GM18867 (cell line): ENCODE measurements around the gene CPA1.

Source experiments
- ATAC-seq: cut with Tn5 transposase; IDR thresholded peaks from one replicate; pipeline ENCODE4 v1.9.1; 2021; ENCODE audit warnings: mild to moderate bottlenecking, moderate library complexity; ENCODE audit not compliant: unreplicated experiment

CPA1 gene

DNA sequence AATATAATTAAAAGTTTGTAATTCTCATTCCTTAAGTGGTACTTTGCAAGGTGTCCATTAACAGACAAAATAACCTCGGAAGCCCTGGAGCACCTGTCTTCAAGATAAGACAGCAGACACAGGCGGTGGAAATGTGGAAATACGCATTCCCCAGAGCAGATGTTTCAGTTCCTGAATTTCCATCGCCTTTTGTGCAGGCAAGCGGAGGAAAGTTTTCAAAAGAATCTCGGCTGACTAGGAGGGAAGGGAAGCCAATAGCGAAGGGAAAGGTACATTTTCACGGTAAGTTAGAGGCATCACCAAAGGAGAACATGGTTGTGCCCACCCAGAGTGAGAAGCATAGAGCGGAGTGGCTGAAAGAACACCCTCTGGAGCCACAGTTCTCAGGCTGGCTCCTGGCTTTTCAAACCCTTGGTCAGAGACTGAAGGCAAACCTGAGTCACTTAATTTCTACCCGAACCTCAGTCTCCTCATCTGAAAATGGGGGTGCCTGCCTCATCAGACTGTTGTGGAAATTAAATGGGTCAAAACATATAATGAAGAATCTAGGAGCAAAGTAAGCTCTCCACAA is 13.6 kb downstream of the CPA1 start:
- no peak for ATAC-seq

DNA sequence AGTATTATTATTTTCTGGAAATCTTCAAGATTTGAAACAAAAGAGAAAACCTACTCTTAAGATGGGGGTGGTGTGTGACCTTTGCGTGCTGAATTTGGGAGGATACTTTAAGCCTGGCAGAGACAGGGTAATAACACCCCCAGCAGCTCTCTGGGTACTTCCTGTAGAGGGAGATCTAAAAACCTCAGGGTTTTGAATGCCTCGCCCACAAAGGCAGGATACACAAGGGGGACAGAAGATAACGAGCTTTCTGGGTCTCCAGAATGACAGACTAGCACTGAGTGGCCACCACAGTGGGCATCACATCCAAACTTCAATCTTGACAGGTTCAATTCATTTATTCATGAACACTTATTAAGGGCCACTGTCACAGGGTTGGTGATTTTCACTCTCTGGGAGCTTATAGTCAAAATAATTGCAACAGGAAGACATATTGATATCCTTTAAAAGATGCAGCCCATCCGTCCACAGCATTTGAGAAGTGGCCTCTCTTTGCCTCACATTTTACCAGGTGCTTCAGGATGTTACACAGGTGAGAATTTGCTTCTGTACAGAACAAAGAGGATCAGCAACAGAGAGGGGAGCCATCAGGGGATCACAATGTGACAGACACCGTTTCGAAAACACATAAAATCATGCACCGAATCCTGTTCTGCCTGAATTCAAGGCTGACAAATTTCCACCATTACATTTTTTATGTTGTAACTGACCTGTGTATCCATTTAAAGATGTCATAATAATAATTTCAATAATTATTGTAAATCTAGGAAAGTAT is 14.3 kb downstream of the CPA1 start:
- ATAC-seq, result no peak

DNA sequence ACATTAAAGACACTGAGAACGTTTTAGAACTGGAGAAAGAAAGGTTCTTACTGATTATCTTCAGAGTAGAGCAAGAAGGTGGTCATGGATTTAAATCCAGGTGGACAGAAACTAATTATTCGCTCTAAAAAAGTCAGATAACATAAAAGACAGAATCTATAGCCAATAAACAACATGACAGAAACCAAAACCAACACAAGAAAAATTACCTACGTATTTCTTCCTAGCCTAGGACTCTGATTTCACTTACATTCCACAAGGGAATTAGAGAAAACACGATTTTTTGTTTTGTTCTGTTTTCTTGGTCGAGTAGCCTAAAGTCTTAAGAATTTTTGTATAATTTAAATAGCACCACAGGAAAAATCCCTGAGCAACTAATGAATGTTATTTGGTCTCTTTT is 15.1 kb downstream of the CPA1 start:
- no peak for ATAC-seq

DNA sequence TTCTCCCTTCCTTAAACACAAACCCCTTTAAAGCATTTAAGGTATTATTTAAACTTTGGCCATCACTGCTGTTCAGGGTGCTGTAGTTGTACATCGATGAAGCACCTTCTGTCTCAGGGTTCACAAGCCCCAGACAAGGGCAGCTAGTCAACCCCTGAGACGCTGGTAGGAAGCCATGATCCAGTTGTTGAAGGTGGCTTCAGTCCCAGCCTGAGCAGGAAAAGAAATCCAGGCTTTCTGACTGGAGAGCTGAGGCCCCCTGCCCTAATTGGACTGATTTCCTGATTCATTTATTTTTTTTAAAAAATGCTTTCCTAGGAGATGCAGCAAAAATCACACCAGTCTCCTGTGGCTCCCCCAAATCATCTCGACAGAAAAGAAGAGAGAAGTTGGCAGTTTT is 15.8 kb downstream of the CPA1 start:
- ATAC-seq, result no peak

DNA sequence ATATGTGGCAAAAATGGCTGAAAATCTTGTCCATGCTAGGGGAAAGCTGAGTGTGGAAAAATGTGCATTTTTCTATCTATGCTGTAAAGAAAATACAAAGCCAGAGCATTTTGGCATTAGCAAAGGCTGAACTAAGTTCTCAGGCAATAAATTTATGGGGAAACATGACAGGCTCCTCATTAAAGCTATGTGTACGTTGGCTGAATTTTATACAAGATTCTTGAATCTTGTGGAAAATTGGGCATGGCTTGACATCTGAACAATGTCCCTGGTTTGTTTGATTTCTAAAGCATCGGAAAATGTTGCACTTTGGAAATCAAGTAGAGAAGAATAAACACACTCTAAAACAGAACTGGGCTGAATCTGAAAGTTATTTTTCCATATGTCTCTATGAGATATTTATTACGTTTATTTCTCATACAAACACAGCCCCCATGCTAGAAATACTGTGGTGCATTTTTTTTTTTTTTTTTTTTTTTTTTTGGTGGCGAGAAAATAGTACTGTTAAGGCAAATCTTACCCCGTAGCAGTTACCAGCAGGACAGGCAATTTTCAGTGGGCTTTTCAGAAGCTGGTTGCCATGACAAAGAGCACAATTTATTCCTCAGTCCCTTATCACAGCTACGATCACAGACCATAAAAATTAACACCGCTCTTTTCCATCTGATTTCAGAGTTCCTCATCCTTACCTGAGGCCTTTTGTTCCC is 16.9 kb downstream of the CPA1 start:
- no peak for ATAC-seq

DNA sequence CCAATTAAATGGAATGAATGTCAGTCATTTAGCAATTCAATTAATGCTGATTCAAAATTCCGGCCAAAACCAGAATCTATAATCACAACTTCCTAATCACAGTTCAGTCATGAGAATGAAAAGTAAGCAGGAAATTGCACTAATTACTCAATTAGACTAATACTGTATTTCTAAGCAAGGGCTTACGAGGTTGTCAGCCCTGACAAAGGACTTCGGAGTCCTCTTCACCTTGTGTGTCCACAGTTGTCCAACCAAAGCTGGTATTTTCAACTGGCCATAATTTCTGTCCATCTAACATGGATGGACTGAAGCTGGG is 17.4 kb downstream of the CPA1 start:
- ATAC-seq, result no peak

DNA sequence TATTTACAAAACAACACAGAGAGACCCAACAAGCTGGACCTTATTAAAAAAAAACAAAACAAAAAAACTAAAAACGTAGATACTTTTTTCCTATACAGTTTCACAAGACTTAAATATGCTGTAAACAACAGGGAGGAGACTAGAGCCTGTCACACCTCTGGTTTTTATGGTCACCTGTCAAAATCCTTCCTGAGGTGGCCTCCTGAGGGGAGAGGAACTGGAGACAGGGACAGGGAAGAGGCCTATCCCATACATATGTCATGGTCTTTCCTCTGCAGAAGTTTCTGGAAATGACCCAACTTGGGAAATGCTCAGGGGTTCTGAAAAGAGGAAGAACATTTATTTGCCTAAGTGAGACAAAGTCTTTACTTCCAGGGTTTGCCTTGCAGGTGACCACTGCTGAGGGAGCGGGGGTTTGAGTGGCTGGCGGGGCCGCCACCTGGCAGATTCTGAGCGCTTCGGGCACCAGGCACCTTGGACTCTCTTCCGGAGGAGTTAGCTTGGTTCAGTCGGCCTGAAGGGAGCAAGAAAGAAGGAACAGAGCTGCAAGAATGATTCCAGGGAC is 18.3 kb downstream of the CPA1 start:
- ATAC-seq, result no peak

DNA sequence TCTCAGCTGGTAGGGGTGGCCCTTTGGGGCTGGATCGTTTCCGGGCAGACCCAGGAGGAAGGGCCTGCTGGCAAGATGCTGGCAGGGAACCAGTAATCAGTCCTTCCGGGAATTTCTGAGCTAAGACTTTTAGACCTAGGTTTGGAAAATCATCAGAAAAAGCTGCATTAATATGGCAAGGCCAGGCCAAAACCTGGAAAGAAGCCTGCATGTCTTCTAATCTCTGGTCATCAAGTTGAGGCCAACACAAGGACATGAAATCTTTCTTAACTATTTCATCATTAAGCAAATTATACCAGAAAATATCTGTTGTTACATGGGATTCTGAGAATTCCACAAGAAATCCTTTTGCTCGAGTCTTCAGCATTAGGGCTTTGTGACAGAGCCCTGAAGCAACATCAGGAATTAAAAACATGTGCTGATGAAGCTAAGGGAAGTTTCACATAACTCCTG is 19.9 kb downstream of the CPA1 start:
- ATAC-seq, result no peak

DNA sequence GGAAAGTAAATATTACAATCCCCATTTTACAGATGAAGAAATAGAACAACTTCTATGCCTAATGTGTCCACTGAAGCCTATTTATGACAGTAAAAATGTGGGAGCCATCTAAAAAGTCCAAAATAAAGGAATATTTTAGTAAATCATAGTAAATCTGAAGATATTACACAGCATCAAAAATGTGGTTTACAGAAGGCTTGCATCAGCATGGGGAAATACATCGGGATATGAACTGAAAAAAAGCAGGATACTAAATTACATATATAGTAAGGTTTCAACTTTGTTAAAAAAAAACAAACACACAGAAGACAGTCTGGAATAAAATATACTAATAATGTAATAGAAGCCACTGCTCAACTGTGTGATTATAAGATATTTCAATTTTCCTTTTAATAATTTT is 20.8 kb downstream of the CPA1 start:
- ATAC-seq, result no peak

DNA sequence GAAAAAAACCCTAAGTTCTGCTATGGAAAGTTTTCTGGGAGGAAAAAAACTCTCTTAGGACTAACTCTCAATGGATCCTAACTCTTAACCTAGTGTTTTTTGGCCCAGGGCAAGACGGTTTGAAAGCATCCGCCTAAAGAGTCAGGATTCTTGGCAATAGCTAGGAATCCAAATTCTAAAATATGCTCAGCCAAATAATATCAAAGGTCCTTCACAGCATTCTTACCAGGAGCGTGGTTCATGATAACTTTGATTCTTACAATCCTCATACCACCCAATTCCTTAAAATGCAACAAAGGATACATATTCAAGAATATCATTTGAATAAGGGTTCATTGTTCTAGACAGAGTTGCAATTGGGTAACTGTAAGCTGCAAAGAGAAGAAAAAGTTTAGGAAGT is 21.3 kb downstream of the CPA1 start:
- ATAC-seq, result no peak

DNA sequence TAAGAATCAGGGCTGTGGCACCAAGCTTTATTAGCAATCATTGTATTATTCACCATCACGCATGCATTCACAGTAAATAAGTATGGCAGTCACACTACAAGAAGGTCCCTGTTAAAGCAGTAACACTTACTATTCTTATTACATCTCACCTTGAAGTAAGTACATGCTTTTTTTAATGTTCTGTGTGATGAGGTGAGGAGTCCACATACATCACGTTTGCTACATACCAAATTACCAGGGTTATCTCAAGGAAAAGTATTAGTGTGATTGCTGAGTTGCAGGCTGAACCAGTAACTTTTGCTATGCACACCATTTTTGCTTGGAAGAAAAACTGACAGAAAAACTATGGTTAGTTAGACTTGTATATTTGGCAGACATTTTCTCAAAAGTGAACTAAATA is 24.7 kb downstream of the CPA1 start:
- ATAC-seq, result no peak

DNA sequence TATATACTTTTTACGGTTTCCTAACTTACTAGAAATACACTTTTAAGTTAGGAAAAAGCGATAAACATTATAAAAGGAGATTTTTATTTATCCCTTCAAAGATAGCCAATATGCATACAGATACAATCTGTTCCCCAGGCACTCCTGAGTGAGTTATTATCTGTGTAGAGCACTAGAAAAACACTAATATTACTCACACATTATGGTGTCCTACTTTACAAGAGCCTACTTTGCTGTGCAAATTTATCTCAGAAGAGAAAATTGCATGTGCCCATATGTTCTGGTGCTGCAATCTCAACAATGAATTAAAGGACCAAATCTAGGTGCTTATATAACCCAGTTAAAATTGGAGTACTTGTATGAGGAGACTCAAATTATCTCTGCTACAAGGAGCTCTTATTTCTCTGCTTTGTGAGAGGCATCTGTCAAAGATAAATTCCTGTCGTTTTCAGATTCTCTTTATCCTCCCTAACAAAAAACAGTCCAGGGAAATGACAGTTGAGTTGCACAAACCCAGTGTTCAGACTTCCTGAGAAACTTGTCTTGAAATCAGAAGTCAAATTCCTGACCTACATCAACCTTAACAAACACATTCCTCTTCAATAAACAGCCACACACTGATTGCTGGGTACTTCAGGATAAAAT is 28.9 kb downstream of the CPA1 start:
- ATAC-seq, result no peak

DNA sequence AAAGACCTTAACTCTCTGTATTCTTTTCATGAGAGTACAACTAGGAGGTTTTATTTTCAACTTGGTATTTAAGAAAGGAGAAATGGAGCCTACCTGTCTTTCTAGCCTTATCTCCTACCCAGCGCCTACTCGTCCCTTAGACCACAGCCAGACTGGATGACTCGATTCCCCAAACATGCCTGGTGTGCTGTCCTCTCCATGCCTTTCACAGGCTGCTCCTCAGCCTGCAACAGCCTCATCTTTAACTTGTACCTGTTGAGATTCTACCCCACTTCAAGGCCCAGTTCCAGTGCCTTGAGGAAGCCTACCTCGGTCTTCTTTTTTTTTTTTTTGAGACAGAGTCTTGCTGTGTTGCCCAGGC is 29.4 kb downstream of the CPA1 start:
- no peak for ATAC-seq

DNA sequence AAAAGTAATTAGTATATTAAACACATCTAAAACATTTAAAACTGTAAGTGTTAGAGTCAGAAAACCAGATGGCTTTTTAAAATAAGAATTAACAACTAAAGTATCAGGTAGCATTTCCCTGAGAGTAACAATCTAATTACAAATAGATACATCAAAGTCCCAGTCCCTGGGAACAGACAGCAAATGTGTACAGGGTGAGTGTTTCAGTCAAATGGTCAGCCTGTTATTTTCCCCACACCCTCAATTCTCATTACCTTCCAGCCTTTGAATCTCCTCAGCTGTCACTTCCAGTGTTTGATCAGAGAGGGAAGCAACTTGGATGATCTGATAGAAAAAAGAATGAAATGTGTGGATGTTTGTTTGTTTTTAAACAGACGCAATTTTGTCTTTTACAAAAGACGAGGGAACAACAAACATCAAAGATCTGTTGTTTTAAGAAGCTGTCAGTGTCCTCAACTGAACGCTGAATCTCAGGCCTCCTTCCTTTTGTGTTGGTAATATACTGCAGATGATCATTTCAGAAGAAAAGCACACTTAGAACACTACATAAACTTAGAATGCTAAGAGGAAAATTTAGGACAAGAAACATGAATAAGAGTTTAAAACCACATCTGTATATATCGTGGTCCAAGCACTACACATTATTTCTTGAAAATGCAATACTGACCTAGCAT is 30.7 kb downstream of the CPA1 start:
- no peak for ATAC-seq

DNA sequence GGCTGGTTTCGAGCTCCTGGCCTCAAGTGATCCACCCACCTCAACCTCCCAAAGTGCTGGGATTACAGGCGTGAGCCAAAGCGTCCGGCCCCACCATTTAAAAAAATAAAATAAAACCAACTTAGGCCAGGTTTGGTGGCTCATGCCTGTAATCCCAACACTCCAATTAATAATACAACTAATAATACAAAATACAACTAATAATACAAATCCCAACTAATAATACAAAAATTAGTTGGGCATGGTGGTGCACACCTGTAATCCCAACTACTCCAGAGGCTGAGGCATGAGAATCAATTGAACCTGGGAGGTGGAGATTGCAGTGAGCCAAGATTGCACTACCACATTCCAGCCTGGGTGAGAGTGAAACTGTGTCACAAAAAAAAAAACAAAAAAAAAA is 32.9 kb downstream of the CPA1 start:
- no peak for ATAC-seq

DNA sequence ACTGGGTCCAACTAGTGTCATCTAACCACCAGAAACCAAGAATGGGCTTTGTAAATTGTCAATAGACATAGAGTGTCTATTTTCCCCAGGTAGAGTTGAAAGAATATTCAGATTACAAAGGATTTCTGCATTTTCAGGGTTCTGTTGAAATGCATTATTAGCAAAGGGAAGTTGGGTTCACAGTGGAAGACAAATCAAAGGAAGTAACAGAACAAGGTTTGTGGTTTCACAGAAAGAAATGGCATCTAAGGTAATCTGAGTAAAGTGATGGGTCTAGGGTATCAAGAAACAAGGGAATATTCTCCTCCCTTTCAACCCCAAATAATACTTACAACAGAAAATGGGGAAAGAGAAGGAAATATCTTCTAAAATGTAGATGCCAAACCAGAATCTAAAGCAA is 34.7 kb downstream of the CPA1 start:
- ATAC-seq, result no peak

DNA sequence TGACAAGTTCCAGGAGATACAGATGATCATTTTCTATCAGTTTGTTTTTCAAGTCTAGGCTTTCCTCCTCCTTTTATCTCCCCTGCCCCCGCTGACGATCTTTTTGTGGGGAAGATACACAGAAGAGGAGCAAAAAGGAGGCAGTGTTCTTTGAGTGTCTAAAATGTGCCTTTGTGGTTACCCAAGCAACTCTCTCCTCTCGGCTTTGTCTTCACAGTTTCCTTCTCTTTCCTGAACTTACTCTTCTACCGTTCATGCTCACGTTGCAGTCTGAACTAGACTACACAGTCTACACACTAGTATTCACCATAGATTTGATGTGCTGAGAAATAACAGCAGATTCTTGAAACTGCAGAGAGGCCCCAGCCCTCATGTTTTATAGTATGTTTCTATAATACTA is 36.9 kb downstream of the CPA1 start:
- no peak for ATAC-seq

DNA sequence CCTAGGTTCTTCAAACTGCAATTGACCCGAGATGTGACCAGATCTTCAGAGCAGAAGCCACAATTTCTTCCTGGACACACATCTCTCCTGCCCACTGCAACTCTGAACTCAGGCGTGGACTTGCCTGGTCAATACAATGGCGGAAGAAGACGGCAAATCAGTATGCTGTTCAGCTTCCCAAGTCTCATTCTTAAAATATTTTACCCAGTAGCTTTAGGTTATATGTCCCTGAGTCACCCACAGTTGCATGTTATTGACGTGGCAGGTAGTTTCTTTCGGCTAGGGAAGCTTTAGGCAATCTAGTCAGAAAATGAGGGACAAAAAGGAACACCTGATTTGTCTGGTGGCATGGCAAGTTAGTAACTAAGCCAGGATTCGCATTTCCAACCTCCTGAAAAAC is 38.0 kb downstream of the CPA1 start:
- ATAC-seq, result no peak

DNA sequence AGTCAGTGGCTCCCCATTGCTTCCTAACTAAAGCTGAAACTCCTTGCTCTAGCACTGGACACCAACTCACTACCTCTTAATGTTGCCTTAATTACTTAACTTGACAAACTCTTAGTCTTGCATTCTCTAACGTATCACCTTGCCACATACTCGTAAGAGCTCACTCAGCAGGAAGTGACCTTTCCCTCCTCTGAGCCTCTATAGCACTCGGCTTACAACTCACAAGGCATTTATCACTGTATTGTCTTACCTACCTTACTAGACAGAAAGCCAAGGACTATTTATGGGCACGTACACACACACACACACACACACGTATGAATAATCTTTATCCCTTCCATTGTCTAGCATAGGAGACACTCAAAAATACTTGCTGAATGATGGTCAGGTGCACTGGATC is 39.4 kb downstream of the CPA1 start:
- ATAC-seq, result no peak

DNA sequence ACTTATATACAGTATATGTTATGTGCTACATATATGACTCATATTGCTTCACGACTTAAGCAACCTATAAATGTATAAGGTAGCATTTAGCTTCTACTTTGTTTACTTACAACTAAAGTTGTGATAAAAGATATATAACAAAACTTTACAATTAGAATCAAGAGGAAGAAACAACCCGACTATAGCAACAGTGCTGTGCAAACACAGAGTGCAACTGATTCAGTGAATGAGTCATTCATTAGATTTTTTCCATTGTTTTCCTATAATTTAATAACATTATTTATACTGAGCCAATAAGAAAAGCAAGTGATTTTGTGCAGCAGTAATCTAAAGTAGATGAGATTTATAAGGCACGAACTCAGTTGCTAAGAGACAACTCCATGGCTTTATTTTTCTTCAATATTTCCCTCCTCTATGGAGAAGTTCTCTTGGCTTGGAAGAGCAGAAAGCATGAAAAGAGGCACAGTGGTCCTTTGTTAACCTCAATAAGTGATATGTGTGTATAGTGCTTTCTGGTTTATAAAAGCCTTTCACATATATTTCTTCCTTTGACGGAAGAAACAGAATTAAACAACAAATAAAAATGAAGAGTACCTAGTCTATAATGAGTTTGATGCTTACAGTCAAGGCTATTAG is 40.8 kb downstream of the CPA1 start:
- no peak for ATAC-seq

DNA sequence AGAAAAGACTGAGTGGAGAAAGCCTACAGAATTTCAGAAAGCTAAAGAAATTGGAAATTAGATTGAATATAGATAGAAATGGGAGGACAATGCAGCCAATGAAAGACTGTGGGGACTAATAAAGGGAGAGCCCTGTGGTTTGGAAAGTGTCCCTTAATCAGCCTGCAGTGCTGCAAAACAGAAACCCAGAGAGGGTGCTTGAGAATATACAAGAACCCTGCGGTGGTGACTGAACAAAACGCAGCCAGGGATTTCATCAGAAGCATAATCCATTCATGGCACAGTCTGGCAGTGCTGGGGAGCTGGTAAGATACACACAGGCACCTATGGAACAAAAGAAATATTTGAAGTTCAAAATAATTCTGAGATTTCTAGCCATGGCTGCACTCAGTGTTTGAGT is 41.4 kb downstream of the CPA1 start:
- no peak for ATAC-seq
